Measurements from ENCODE around the gene COL8A1. TPM values are rescaled to one million over a fixed set of nuclear protein-coding genes. Genes with fewer than 3 reads are reported as not detected.
A peak's percentile ranks its signal among the peaks of the same experiment; 100 is the strongest.

The COL8A1 gene
- total RNA-seq, 4 donors from 2014 or later = 2.2 to 8.6 (median 5.1) TPM

DNA sequence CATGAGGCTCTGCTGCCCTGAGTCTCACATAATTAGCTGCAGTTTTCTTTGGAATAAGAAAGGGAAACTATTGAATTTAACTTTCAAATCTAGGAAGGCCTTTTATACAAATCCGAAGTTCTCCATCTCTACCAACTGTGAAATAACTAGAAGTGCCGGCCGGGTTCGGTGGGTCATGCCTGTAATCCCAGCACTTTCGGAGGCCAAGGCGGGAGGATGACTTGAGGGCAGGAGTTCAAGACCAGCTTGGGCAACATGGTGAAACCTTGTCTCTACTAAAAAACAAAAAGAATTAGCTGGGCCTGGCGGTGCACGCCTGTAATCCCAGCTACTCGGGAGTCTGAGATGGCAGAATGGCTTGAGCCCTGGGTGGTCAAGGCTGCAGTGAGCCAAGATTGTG is 43.6 kb downstream of the COL8A1 start:
- intact Hi-C loops (cut with DNase I; ENCODE audit: low total_unique reads) = no loop called here
- DNase-seq (no peak), ATAC-seq (no peak)
- H3K9me3 ChIP-seq = no peaks in the 10 kb centered on the region
- H3K36me3 ChIP-seq = no peaks in the 10 kb centered on the region
- no peak overlapping the region for H3K27ac ChIP-seq
- in situ Hi-C loops (cut with MboI; ENCODE audit: low sequenced_read_pairs in 4 of 4) = no loop called here
- no peaks in the 10 kb centered on the region for H3K4me1 ChIP-seq
- no peak overlapping the region for H3K4me3 ChIP-seq
- H3K27me3 ChIP-seq = no peaks in the 10 kb centered on the region
- TF ChIP-seq, protein P1, sequence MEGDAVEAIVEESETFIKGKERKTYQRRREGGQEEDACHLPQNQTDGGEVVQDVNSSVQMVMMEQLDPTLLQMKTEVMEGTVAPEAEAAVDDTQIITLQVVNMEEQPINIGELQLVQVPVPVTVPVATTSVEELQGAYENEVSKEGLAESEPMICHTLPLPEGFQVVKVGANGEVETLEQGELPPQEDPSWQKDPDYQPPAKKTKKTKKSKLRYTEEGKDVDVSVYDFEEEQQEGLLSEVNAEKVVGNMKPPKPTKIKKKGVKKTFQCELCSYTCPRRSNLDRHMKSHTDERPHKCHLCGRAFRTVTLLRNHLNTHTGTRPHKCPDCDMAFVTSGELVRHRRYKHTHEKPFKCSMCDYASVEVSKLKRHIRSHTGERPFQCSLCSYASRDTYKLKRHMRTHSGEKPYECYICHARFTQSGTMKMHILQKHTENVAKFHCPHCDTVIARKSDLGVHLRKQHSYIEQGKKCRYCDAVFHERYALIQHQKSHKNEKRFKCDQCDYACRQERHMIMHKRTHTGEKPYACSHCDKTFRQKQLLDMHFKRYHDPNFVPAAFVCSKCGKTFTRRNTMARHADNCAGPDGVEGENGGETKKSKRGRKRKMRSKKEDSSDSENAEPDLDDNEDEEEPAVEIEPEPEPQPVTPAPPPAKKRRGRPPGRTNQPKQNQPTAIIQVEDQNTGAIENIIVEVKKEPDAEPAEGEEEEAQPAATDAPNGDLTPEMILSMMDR (IDR thresholded peaks at IDR 0.05 in 4 of 5, conservative IDR thresholded peaks at IDR 0.05 in 1 of 5) = no peak
- TF ChIP-seq POLR2A (IDR thresholded peaks at IDR 0.05) = no peak

DNA sequence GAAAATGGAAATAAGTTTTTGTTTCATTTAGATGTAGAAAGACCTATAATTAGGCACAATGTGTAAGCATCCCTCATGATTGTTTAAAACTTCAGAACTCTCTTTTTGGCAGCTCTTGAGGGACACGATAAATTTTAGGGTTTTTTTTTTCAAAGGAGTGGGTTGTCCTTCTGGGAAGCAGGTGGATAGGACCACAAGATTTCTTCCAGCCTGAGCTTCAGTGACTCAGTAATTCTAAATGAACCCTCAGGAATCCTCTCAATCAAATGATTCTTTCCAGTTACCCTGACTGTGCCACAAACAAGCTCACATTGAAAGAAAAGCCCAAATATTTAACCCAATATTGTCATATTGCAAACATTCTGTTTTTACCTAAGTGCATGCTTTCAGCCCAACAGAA is 45.1 kb downstream of the COL8A1 start:
- no peak for TF ChIP-seq POLR2A (IDR thresholded peaks at IDR 0.05)
- TF ChIP-seq, protein P1 (IDR thresholded peaks at IDR 0.05 in 4 of 5, conservative IDR thresholded peaks at IDR 0.05 in 1 of 5) = no peak
- no peaks in the 10 kb centered on the region for H3K4me1 ChIP-seq
- DNase-seq = no peak
- no peaks in the 10 kb centered on the region for H3K27me3 ChIP-seq
- in situ Hi-C loops (cut with MboI; ENCODE audit: low sequenced_read_pairs in 4 of 4) (no loop called here), intact Hi-C loops (cut with DNase I; ENCODE audit: low total_unique reads) (no loop called here)
- ATAC-seq = no peak
- H3K9me3 ChIP-seq = no peaks in the 10 kb centered on the region
- no peaks in the 10 kb centered on the region for H3K36me3 ChIP-seq
- peak overlapping the region in 1 of 4 donors; percentile 7 for H3K27ac ChIP-seq
- H3K4me3 ChIP-seq = no peak overlapping the region

DNA sequence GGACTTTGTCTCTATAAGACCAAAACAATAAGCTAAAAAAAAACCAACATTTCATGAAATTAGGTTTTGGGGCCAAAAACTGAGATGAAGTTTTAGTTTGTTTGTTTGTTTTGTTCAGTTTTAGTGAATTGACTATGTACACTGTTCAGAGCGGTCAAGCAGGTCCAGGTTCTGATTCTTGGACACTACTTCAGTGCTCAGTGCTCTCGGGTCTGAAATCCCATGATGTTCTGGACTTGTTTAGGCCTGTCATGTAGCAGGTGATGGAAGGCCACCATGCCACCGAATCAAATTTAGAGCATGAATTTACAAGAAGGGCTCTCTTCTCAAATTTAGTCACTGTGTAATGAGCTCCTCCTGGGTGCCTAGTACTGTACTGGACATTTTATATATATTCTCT is 45.5 kb downstream of the COL8A1 start:
- peak overlapping the region in 1 of 4 donors; percentile 7 for H3K27ac ChIP-seq
- no peaks in the 10 kb centered on the region for H3K36me3 ChIP-seq
- H3K27me3 ChIP-seq = no peaks in the 10 kb centered on the region
- DNase-seq = no peak
- no peaks in the 10 kb centered on the region for H3K4me1 ChIP-seq
- TF ChIP-seq, protein P1 (IDR thresholded peaks at IDR 0.05 in 4 of 5, conservative IDR thresholded peaks at IDR 0.05 in 1 of 5) = no peak
- no peak for TF ChIP-seq POLR2A (IDR thresholded peaks at IDR 0.05)
- ATAC-seq = no peak
- intact Hi-C loops (cut with DNase I; ENCODE audit: low total_unique reads) (no loop called here), in situ Hi-C loops (cut with MboI; ENCODE audit: low sequenced_read_pairs in 4 of 4) (no loop called here)
- H3K4me3 ChIP-seq = no peak overlapping the region
- H3K9me3 ChIP-seq = no peaks in the 10 kb centered on the region

DNA sequence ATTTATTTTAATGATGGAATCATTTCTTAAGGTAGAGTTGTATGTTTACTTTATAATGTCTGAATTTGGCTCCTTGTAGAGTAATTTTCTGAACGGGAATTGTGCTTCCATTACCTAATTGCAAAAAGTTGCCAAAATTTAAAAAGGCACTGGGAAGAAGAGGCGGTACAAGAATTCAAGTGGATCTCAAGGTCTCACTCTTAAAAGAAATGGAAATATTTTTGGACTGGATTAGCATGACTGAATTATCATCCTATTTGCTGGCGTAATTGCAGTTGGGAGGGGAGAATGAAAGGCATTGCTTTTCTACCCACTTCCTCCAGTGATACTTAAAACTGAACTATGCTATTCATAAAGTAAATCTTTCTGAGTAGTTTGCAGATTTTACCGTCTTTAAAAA is 46.2 kb downstream of the COL8A1 start:
- Histone ChIP-seq H3K4me3 (no peak overlapping the region), H3K9me3 (no peaks in the 10 kb centered on the region), H3K27ac (no peak overlapping the region), H3K36me3 (no peaks in the 10 kb centered on the region), H3K4me1 (no peaks in the 10 kb centered on the region), H3K27me3 (no peaks in the 10 kb centered on the region)
- DNase-seq (no peak), ATAC-seq (no peak)
- intact Hi-C loops (cut with DNase I; ENCODE audit: low total_unique reads) (no loop called here), in situ Hi-C loops (cut with MboI; ENCODE audit: low sequenced_read_pairs in 4 of 4) (no loop called here)
- no peak for TF ChIP-seq POLR2A (IDR thresholded peaks at IDR 0.05)
- TF ChIP-seq, protein P1 (IDR thresholded peaks at IDR 0.05 in 4 of 5, conservative IDR thresholded peaks at IDR 0.05 in 1 of 5) = no peak

DNA sequence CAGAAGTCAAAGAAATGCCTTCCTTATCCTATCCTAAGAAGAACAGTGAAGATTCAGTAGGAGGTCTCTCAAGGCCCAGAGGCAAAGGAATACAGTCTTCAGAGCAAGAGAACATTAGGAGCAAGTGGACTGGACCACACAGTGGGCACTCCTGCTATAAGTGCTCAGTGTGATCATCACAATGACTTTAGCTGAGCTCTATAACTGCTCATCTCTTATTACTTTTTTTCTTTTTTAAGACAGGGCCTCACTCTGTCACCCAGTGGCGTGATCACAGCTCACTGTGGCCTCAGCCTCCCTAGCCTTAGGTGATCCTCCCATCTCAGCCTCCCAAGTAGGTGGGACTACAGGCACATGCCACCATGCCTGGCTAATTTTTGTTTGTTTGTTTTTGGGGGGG is 48.1 kb downstream of the COL8A1 start:
- H3K27ac ChIP-seq = no peak overlapping the region
- DNase-seq = no peak
- in situ Hi-C loops (cut with MboI; ENCODE audit: low sequenced_read_pairs in 4 of 4) = no loop called here

More for the DNA sequence above, 48.1 kb downstream of the COL8A1 start:
- intact Hi-C loops (cut with DNase I; ENCODE audit: low total_unique reads) = loop anchor here (2.0 kb wide), 1 partner anchor 42 kb away; no protein-coding TSS in a partner anchor
- H3K4me1 ChIP-seq = no peaks in the 10 kb centered on the region
- no peaks in the 10 kb centered on the region for H3K9me3 ChIP-seq
- TF ChIP-seq POLR2A (IDR thresholded peaks at IDR 0.05) = no peak
- TF ChIP-seq, protein P1 (IDR thresholded peaks at IDR 0.05 in 4 of 5, conservative IDR thresholded peaks at IDR 0.05 in 1 of 5) = no peak
- no peak overlapping the region for H3K4me3 ChIP-seq
- ATAC-seq = no peak
- no peaks in the 10 kb centered on the region for H3K36me3 ChIP-seq
- H3K27me3 ChIP-seq = no peaks in the 10 kb centered on the region

Measured in gastrocnemius medialis (tissue), 4 donors.